Measurements from ENCODE around the gene ARFGEF3. TPM values are rescaled to one million over a fixed set of nuclear protein-coding genes. Genes with fewer than 3 reads are reported as not detected.

Gene ARFGEF3
- total and polyA plus RNA-seq, 2 experiments from 2014 or later = 5.8 to 24.6 TPM

GRCh38 chr6:138293428-138294395 is 132.0 kb downstream of the ARFGEF3 start:
- Mint-ChIP-seq H3K9me3 (no peaks in the 10 kb centered on the region), H3K27me3 (ENCODE audit: insufficient read depth, low read depth, poor library complexity) (no peaks in the 10 kb centered on the region), H3K27ac (no peak overlapping the region), H3K36me3 (ENCODE audit: low read depth) (peaks cover 7% of the 10 kb centered on the region; the same call in 2 of the 3 replicates), H3K4me3 (no peak overlapping the region), H3K4me1 (peaks cover 16% of the 10 kb centered on the region)
- no peaks in the 10 kb centered on the region for H3K4me1 ChIP-seq (ENCODE audit: insufficient read depth)
- no peaks in the 10 kb centered on the region for H4K20me1 ChIP-seq (replicated peaks; ENCODE audit: insufficient read depth)
- no peak overlapping the region for H3K4me2 ChIP-seq
- H3K9me2 ChIP-seq (ENCODE audit: insufficient read depth) = no peaks in the 10 kb centered on the region
- DNase-seq (ENCODE audit: low spot score) (no peak), ATAC-seq (no peak)
- TF ChIP-seq ZNF114 (CRISPR knock-in tag; IDR thresholded peaks at IDR 0.05) = no peak
- no peak for TF ChIP-seq ETS1 (IDR thresholded peaks at IDR 0.05)
- no peak for TF ChIP-seq CREB1 (CRISPR knock-in tag; IDR thresholded peaks at IDR 0.05; ENCODE audit: low read depth)
- no peak for TF ChIP-seq EZH2 (IDR thresholded peaks at IDR 0.05; ENCODE audit: low read depth, unreplicated experiment)
- no peak for TF ChIP-seq ZNF462 (CRISPR knock-in tag; IDR thresholded peaks at IDR 0.05)
- TF ChIP-seq NANOG (IDR thresholded peaks at IDR 0.05; ENCODE audit: borderline replicate concordance) = no peak
- TF ChIP-seq STAT1 (IDR thresholded peaks at IDR 0.05; ENCODE audit: unreplicated experiment) = no peak
- no peak for TF ChIP-seq REST (IDR thresholded peaks at IDR 0.05; ENCODE audit: unreplicated experiment)
- no peak for TF ChIP-seq EZH2phosphoT487 (IDR thresholded peaks at IDR 0.05; ENCODE audit: unreplicated experiment)
- TF ChIP-seq ZNF331 (CRISPR knock-in tag; IDR thresholded peaks at IDR 0.05; ENCODE audit: low read depth) = no peak
- TF ChIP-seq JUNB (IDR thresholded peaks at IDR 0.05; ENCODE audit: unreplicated experiment) = no peak
- TF ChIP-seq POLR2AphosphoS5 (IDR thresholded peaks at IDR 0.05; ENCODE audit: low read depth) = no peak
- no peak for TF ChIP-seq CTCF (conservative IDR thresholded peaks at IDR 0.05; ENCODE audit: low read depth in 2 of 2)
- no peak overlapping the region for H3K27ac ChIP-seq (ENCODE audit: low read depth)
- no peaks in the 10 kb centered on the region for H3K27me3 ChIP-seq (ENCODE audit: insufficient read depth)
- no peak overlapping the region for H3K4me3 ChIP-seq
- no peak overlapping the region for H2AFZ ChIP-seq
- H3K36me3 ChIP-seq (ENCODE audit: insufficient read depth) = peaks cover 3% of the 10 kb centered on the region; the same call in 1 of the 2 replicates
- H3K79me2 ChIP-seq (replicated peaks; ENCODE audit: insufficient read depth) = no peaks in the 10 kb centered on the region
- no peaks in the 10 kb centered on the region for H3F3A ChIP-seq (replicated peaks; ENCODE audit: low read depth)
